Mucosa of descending colon (tissue), 3 donors: Measurements from ENCODE around the gene BTBD2. TPM values are rescaled to one million over a fixed set of nuclear protein-coding genes. Genes with fewer than 3 reads are reported as not detected.

Experiments used
- ATAC-seq: fragments of 200-7000 bp; cut with Tn5 transposase; one replicate; pipeline ENCODE4 v1.9.1; 2020; ENCODE audit warnings: mild to moderate bottlenecking, moderate library complexity
- DNase-seq, 3 donors: peaks; one replicate each; pipeline ENCODE4 v3.0.0-alpha.2; 2020
- H3K36me3 ChIP-seq: fragments of 200-600 bp; one replicate; pipeline ENCODE4 v1.8.0; 2021; ENCODE audit warnings: low read depth, mild to moderate bottlenecking
- H3K4me1 ChIP-seq: fragments of 200-600 bp; one replicate; pipeline ENCODE4 v1.8.0; 2021; ENCODE audit warnings: low read depth, mild to moderate bottlenecking
- H3K4me3 ChIP-seq: fragments of 200-600 bp; one replicate; pipeline ENCODE4 v1.8.0; 2021; ENCODE audit warnings: mild to moderate bottlenecking
- H3K9me3 ChIP-seq: fragments of 200-600 bp; one replicate; pipeline ENCODE4 v1.8.0; 2021; ENCODE audit warnings: mild to moderate bottlenecking
- intact Hi-C, 2 donors: fragments of 100-400 bp; cut with DNase I in 1 of 2; cut with micrococcal nuclease in 1 of 2; formaldehyde crosslinking; loops; one replicate each; pipeline versions ENCODE4 v1.11.0 to v1.11.1; 2022; cut with DNase I, micrococcal nuclease
- long read RNA-seq, 2 donors: library from polyadenylated mRNA; unstranded; transcript quantifications; one replicate each; pipeline ENCODE4 v2.0.0, GENCODE V29; 2019 to 2021
- total RNA-seq, 3 donors: library from RNA; stranded (reverse); fragmentation: NEBNext Ultra II Directional in 2 of 3; extraction: Animal tissue kit (Norgen Biotek cat#: 25700) in 2 of 3; gene quantifications; one replicate each; pipeline versions ENCODE4 v1.2.1 to v1.2.4, GENCODE V29; 2021 to 2023
- TF ChIP-seq, protein P1 (sequence below): fragments of 200-600 bp; IDR thresholded peaks from one replicate; pipeline ENCODE4 v1.8.0; 2022; ENCODE audit warnings: antibody characterized with exemption, mild to moderate bottlenecking
- donor health status: DM: no; HTN: no; CAD: no; lungs with moderate emphysema.
- donor health status: DM: no; HTN: no; CAD: no.
- donor health status: DM: no; HTN: yes; CAD: no.

BTBD2 gene
- 10 to 100 TPM; 66.0 to 82.3 (median 71.5) TPM for total RNA-seq
- long read RNA-seq, donor 1, transcript BTBD2-201 (9 exons, 2,649 nt), result major isoform, 72 of 149 reads
- long read RNA-seq, donor 1, partial matches to known transcripts, result 44 of 149 reads
- long read RNA-seq, donor 1, other reads (novel, unspliced or antisense), result 30 of 149 reads
- long read RNA-seq, donor 2, partial matches to known transcripts, result 4 of 8 reads
- long read RNA-seq, donor 2, other reads (novel, unspliced or antisense), result 3 of 8 reads

- TF ChIP-seq, protein P1, sequence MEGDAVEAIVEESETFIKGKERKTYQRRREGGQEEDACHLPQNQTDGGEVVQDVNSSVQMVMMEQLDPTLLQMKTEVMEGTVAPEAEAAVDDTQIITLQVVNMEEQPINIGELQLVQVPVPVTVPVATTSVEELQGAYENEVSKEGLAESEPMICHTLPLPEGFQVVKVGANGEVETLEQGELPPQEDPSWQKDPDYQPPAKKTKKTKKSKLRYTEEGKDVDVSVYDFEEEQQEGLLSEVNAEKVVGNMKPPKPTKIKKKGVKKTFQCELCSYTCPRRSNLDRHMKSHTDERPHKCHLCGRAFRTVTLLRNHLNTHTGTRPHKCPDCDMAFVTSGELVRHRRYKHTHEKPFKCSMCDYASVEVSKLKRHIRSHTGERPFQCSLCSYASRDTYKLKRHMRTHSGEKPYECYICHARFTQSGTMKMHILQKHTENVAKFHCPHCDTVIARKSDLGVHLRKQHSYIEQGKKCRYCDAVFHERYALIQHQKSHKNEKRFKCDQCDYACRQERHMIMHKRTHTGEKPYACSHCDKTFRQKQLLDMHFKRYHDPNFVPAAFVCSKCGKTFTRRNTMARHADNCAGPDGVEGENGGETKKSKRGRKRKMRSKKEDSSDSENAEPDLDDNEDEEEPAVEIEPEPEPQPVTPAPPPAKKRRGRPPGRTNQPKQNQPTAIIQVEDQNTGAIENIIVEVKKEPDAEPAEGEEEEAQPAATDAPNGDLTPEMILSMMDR, result no peak
- peak; percentile 47 for ATAC-seq
- intact Hi-C loops, result loop anchor here in 1 of 2 donors (5.0 kb wide), 1 partner anchor 52 kb away; no protein-coding TSS in a partner anchor
These were observed at the start of gene BTBD2 for GRCh38 chr19:2015608-2015950. Gene BTBD2, minus strand, starts transcription at chr19:2015714. Its CDS starts 11 bp downstream, at chr19:2015703.

GRCh38 chr19:2064788-2065524 lies 49.4 kb upstream of the BTBD2 start:
- Histone ChIP-seq H3K9me3 (no peaks in the 10 kb centered on the region), H3K4me3 (no peak overlapping the region), H3K4me1 (peaks cover 44% of the 10 kb centered on the region), H3K36me3 (no peaks in the 10 kb centered on the region)
- DNase-seq (peak in 2 of 3 donors; percentile 47 to 62), ATAC-seq (no peak)
- intact Hi-C loops, result loop anchor here (5.0 kb wide), 2 partner anchors 43 to 48 kb away; partner anchors contain the start of gene BTBD2 (in 1 of the 2)
- TF ChIP-seq, protein P1, result no peak

More at GRCh38 chr19:2015608-2015950, at the start of gene BTBD2:
- DNase-seq, result peak in 2 of 3 donors; percentile 66 to 76
- Histone ChIP-seq H3K4me1 (peaks cover 5% of the 10 kb centered on the region), H3K9me3 (no peaks in the 10 kb centered on the region), H3K36me3 (no peaks in the 10 kb centered on the region), H3K4me3 (peak within 1 kb of the TSS; percentile 42)

GRCh38 chr19:2064395-2064787 lies 48.9 kb upstream of the BTBD2 start:
- no peaks in the 10 kb centered on the region for H3K36me3 ChIP-seq
- no peak for ATAC-seq
- TF ChIP-seq, protein P1, result no peak
- peak in 2 of 3 donors; percentile 16 to 59 for DNase-seq
- H3K4me1 ChIP-seq, result peaks cover 43% of the 10 kb centered on the region
- H3K4me3 ChIP-seq, result no peak overlapping the region
- no peaks in the 10 kb centered on the region for H3K9me3 ChIP-seq
- intact Hi-C loops, result no loop called here

GRCh38 chr19:2063824-2064223 lies 48.3 kb upstream of the BTBD2 start:
- DNase-seq (peak in 1 of 3 donors; percentile 21), ATAC-seq (no peak)
- Histone ChIP-seq H3K9me3 (no peaks in the 10 kb centered on the region), H3K36me3 (no peaks in the 10 kb centered on the region), H3K4me3 (no peak overlapping the region), H3K4me1 (peaks cover 44% of the 10 kb centered on the region)
- intact Hi-C loops, result no loop called here
- TF ChIP-seq, protein P1, result no peak

- Histone ChIP-seq H3K9me3 (no peaks in the 10 kb centered on the region), H3K4me1 (peaks cover 45% of the 10 kb centered on the region), H3K4me3 (no peak overlapping the region), H3K36me3 (no peaks in the 10 kb centered on the region)
- TF ChIP-seq, protein P1, result no peak
- DNase-seq, result peak in 1 of 3 donors; percentile 9
- intact Hi-C loops, result no loop called here
- no peak for ATAC-seq
These were observed 47.3 kb upstream of the BTBD2 start for GRCh38 chr19:2062770-2063169.
